Heart right ventricle (tissue), 16 donors: ENCODE results near the gene ZCCHC17. TPM values are rescaled to one million over a fixed set of nuclear protein-coding genes. Genes with fewer than 3 reads are reported as not detected.

ENCODE experiments used
- ATAC-seq, 8 donors: fragments of 200-7000 bp; cut with Tn5 transposase; one replicate each; pipeline ENCODE4 v1.9.1; 2020; ENCODE audit warnings: mild to moderate bottlenecking in 8 of 8, moderate library complexity in 8 of 8, moderate number of reproducible peaks in 1 of 8
- DNase-seq, 2 donors: peaks; one replicate each; pipeline ENCODE4 v3.0.0-alpha.2; 2020
- H3K27ac ChIP-seq, 10 donors: fragments of 200-600 bp; sonication (generic) in 2 of 10; one replicate each; pipeline versions ENCODE4 v1.5.0 to v1.8.0; 2020 to 2022; ENCODE audit warnings: mild to moderate bottlenecking in 3 of 10
- H3K27me3 ChIP-seq, 7 donors: fragments of 200-600 bp; one replicate each; pipeline ENCODE4 v1.8.0; 2021 to 2022; ENCODE audit warnings: mild to moderate bottlenecking in 2 of 7
- H3K36me3 ChIP-seq, 9 donors: fragments of 200-600 bp; sonication (generic) in 1 of 9; one replicate each; pipeline versions ENCODE4 v1.5.0 to v1.8.0; 2020 to 2022; ENCODE audit warnings: mild to moderate bottlenecking in 2 of 9
- H3K4me1 ChIP-seq, 9 donors: fragments of 200-600 bp; sonication (generic) in 1 of 9; one replicate each; pipeline versions ENCODE4 v1.5.0 to v1.8.0; 2020 to 2022; ENCODE audit warnings: mild to moderate bottlenecking in 4 of 9
- H3K4me3 ChIP-seq, 10 donors: fragments of 200-600 bp; sonication (generic) in 2 of 10; one replicate each; pipeline versions ENCODE4 v1.5.0 to v1.8.0; 2020 to 2022; ENCODE audit warnings: mild to moderate bottlenecking in 7 of 10, moderate library complexity in 2 of 10
- H3K9me3 ChIP-seq, 11 donors: fragments of 200-600 bp in 10 of 11; sonication (generic) in 2 of 11; one replicate each; pipeline versions ENCODE4 v1.5.0 to v1.8.0; 2013 to 2022; ENCODE audit warnings: mild to moderate bottlenecking in 2 of 11, control low read depth in 1 of 11, moderate library complexity in 1 of 11
- WGBS, 2 donors: extraction: QIAGEN DNeasy Blood & Tissue Kit; methylation state at CpG; one replicate each; pipeline ENCODE4 v1.1.7; 2013; ENCODE audit warnings: inconsistent platforms in 1 of 2; 5-methylcytosine and 5-hydroxymethylcytosine counted together
- intact Hi-C, 10 donors: fragments of 100-400 bp; cut with DNase I; formaldehyde crosslinking; loops; one replicate each; pipeline versions ENCODE4 v1.11.1 to v1.14.2; 2022
- polyA plus RNA-seq, 2 donors: library from polyadenylated mRNA; stranded (reverse); fragments of 200-250 nt; gene quantifications; one replicate each; pipeline ENCODE4 v1.2.3, GENCODE V29; 2013
- total RNA-seq, 10 donors: library from RNA; stranded (reverse); fragmentation: NEBNext Ultra II Directional in 3 of 10; extraction: Animal tissue kit (Norgen Biotek cat#: 25700) in 3 of 10; gene quantifications; one replicate each; pipeline versions ENCODE4 v1.2.1 to v1.2.4, GENCODE V29; 2021 to 2023
- TF ChIP-seq, protein P1 (sequence below), 9 donors: fragments of 200-600 bp; sonication (generic) in 2 of 9; IDR thresholded peaks; one replicate each; pipeline versions ENCODE4 v1.5.0 to v1.8.0; 2021 to 2022; ENCODE audit warnings: antibody characterized with exemption in 9 of 9, mild to moderate bottlenecking in 5 of 9, moderate library complexity in 1 of 9
- donor health status: Arrhythmogenic right ventricular cardiomyopathy.
- donor health status: ischemic (EF 13 %, LVEDD 7.1; RV severe dilation, severe dysfunction).
- donor health status: healthy with polysubstance abuse.
- donor health status: DM: no; HTN: yes; CAD: no.
- donor health status: DM: no; HTN: no; CAD: no.
- donor health status: ischemic (EF 25% LVEDD 6.9; RV normal size, moderate dysfunction).
- donor health status: ischemic (EF 25% LVEDD 5.7; RV mildly dilated, moderate dysfunction).
- donor health status: healthy.
- donor health status: DM: yes; HTN: yes; CAD: no.
- donor health status: Ischemic cardiomyopathy.
- donor health status: ischemic (EF 35%, LVEDD 5.7; RV mildly dilated, moderate dysfunction).
- donor health status: nonischemic (EF 11% LVEDD 7.7; RV severe dilation, severe dysfunction).
- donor health status: DM: yes; HTN: yes; CAD: no.
- donor health status: PGD.
- donor health status: ischemic (EF 29% LVEDD 5.4; RV normal size, mild dysfunction).
- donor health status: nonischemic (EF 23%, LVEDD 6.1; RV moderate dilation, normal function).

The ZCCHC17 gene
- total and polyA plus RNA-seq, 12 donors: 10.0 to 26.6 (median 14.2) TPM

DNA sequence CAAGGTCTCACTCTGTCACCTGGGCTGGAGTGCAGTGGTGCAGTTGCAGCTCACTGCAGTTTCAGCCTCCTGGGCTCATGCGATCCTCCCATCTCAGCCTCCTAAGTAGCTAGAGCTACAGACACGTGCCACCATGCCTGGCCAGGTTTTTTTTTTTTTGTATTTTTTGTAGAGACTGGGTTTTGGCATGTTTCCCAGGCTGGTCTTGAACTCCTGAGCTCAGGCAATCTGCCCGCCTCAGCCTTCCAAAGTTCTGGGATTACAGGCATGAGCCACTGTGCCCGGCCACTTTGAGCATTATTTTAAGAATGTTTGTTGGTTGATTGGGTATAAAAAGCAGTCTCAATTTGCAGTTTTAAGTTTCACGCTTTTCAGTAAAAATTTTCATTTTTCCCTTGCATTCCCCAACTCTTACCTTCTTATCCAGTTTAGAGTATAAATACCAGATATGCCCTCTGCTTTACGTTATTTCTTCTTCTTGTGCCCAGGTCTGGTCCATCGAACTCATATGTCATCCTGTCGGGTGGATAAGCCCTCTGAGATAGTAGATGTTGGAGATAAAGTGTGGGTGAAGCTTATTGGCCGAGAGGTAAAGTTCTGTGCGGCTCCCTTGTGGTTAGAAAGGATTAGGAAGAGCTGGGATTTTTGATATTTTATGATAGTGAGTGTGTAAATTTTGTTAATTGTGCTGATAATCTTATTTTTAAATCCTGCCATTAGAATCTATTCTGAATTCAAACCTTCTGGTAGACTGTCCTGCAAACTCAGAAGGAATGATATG lies 40.0 kb downstream of the ZCCHC17 start:
- intact Hi-C loops: loop anchor here in 6 of 10 donors (5.0 to 10.0 kb wide), 4 partner anchors 88 to 155 kb away; no protein-coding TSS in a partner anchor
- TF ChIP-seq, protein P1, sequence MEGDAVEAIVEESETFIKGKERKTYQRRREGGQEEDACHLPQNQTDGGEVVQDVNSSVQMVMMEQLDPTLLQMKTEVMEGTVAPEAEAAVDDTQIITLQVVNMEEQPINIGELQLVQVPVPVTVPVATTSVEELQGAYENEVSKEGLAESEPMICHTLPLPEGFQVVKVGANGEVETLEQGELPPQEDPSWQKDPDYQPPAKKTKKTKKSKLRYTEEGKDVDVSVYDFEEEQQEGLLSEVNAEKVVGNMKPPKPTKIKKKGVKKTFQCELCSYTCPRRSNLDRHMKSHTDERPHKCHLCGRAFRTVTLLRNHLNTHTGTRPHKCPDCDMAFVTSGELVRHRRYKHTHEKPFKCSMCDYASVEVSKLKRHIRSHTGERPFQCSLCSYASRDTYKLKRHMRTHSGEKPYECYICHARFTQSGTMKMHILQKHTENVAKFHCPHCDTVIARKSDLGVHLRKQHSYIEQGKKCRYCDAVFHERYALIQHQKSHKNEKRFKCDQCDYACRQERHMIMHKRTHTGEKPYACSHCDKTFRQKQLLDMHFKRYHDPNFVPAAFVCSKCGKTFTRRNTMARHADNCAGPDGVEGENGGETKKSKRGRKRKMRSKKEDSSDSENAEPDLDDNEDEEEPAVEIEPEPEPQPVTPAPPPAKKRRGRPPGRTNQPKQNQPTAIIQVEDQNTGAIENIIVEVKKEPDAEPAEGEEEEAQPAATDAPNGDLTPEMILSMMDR (IDR thresholded peaks at IDR 0.05): no peak
- WGBS, 2 donors: 83 to 84% methylated on average over 10 of the region's 10 CpGs

DNA sequence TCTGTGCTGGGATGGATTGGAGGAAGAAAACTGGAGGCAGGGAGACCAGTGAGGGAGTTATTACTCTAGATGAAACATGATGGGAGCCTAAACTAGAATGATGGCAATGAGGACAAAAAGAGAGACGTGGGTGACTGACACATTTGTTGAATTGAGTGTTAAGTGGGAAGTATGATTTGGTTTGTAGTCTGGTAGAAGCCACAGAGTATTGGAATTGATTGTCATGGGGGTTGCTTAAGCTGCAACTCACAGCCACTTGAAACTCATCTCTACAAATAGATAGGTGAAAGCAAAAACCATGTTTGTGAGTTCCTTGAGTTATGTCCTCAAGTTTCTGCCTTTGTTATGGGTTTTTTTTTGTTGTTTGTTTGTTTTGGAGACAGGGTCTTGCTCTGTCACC lies 47.7 kb downstream of the ZCCHC17 start:
- H3K36me3 ChIP-seq: peaks cover 0 to 84% (median 21%) of the 10 kb centered on the region in 9 donors
- no peak overlapping the region for H3K27ac ChIP-seq
- intact Hi-C loops: no loop called here

More for the DNA sequence above, 40.0 kb downstream of the ZCCHC17 start:
- Histone ChIP-seq H3K4me3 (no peak overlapping the region), H3K4me1 (no peaks in the 10 kb centered on the region), H3K27me3 (no peaks in the 10 kb centered on the region), H3K36me3 (peaks cover 0 to 50% (median 17%) of the 10 kb centered on the region in 9 donors), H3K27ac (no peak overlapping the region), H3K9me3 (no peaks in the 10 kb centered on the region)
- ATAC-seq (no peak), DNase-seq (no peak)

DNA sequence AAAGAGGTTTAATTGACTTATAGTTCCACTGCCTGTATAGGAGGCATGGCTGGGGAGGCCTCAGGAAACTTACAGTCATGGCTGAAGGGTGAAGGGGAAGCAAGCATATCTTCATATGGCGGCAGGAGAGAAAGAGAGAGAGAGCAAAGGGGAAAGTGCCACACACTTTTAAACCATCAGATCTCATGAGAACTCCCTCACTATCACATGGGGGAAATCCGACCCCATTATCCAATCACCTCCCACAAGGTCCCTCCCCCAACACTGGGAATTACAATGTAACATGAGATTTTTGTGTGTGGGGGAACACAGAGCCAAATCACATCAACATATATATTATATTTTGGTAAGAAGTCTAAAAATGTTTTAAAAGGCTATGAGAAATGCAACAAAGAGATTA lies 48.8 kb downstream of the ZCCHC17 start:
- DNase-seq (no peak), ATAC-seq (no peak)
- H3K4me3 ChIP-seq: no peak overlapping the region
- H3K27ac ChIP-seq: no peak overlapping the region
- 93 to 96% methylated on average over 2 of the region's 2 CpGs for WGBS, 2 donors
- TF ChIP-seq, protein P1 (IDR thresholded peaks at IDR 0.05): no peak
- H3K9me3 ChIP-seq: no peaks in the 10 kb centered on the region
- intact Hi-C loops: no loop called here
- H3K27me3 ChIP-seq: no peaks in the 10 kb centered on the region
- H3K36me3 ChIP-seq: peaks cover 0 to 84% (median 21%) of the 10 kb centered on the region in 9 donors
- H3K4me1 ChIP-seq: no peaks in the 10 kb centered on the region

More for the DNA sequence above, 47.7 kb downstream of the ZCCHC17 start:
- Histone ChIP-seq H3K9me3 (no peaks in the 10 kb centered on the region), H3K4me1 (no peaks in the 10 kb centered on the region), H3K27me3 (no peaks in the 10 kb centered on the region), H3K4me3 (no peak overlapping the region)
- 50 to 96% methylated on average over 1 of the region's 1 CpG for WGBS, 2 donors
- no peak for DNase-seq
- TF ChIP-seq, protein P1 (IDR thresholded peaks at IDR 0.05): no peak
- no peak for ATAC-seq

DNA sequence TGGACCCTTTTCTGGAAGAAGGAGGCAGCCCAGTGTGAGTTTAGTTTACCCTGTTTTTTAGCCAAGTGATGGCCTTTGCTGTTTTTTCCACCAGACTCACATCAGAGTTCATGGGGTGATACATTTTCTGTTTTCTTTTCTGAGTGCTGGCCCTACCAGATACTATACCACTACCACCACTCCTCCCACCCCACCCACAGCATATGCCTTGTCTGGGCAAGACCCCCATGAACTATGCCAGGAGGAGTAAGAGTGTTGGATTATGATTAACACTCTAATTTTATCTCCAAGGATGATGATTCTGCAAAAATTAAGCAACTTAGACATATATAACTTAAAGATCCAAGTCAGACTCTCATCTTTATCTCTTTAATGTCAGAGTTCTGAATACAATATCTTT lies 50.0 kb downstream of the ZCCHC17 start:
- no peak overlapping the region for H3K4me3 ChIP-seq
- H3K27ac ChIP-seq: no peak overlapping the region
- H3K27me3 ChIP-seq: no peaks in the 10 kb centered on the region
- ATAC-seq: no peak
- no peak for DNase-seq
- intact Hi-C loops: no loop called here
- TF ChIP-seq, protein P1 (IDR thresholded peaks at IDR 0.05): no peak
- no peaks in the 10 kb centered on the region for H3K4me1 ChIP-seq
- H3K36me3 ChIP-seq: peaks cover 0 to 94% (median 15%) of the 10 kb centered on the region in 9 donors
- H3K9me3 ChIP-seq: no peaks in the 10 kb centered on the region
